K562 (cell line): ENCODE data around the gene RAMAC. TPM values are rescaled to one million over a fixed set of nuclear protein-coding genes. Genes with fewer than 3 reads are reported as not detected.

Experiments used
- ESRRA ChIP-seq: fragments of 450-650 bp; IDR thresholded peaks from 2 replicates; pipeline ENCODE4 v1.6.1; 2014; ENCODE audit warnings: low read depth, mild to moderate bottlenecking, moderate library complexity, borderline replicate concordance
- HLTF ChIP-seq: fragments of 450-650 bp; IDR thresholded peaks from 2 replicates; pipeline ENCODE4 v1.6.1; 2016
- MAZ ChIP-seq, 2 experiments: fragments of 450-650 bp in 1 of 2; sonication (generic) in 1 of 2; formaldehyde crosslinking; IDR thresholded peaks in 1 of 2; conservative IDR thresholded peaks in 1 of 2; 2 replicates each; pipeline versions ENCODE4 v1.4.0 to v1.5.0; 2020; ENCODE audit warnings: mild to moderate bottlenecking in 1 of 2, missing genetic modification reagents in 1 of 2
- POLR2AphosphoS5 ChIP-seq: IDR thresholded peaks from 2 replicates; pipeline ENCODE4 v1.6.1; 2011; ENCODE audit warnings: mild to moderate bottlenecking, low read depth, low read length, moderate library complexity; ENCODE audit not compliant: control insufficient read depth, insufficient read depth
- SAFB ChIP-seq: fragments of 200-400 bp; formaldehyde crosslinking; IDR thresholded peaks from 2 replicates; pipeline ENCODE4 v1.6.1; 2017; ENCODE audit warnings: low read depth, low read length, borderline replicate concordance
- SPI1 ChIP-seq: IDR thresholded peaks from 2 replicates; pipeline ENCODE4 v1.6.1; 2011; ENCODE audit warnings: low read depth, low read length, control low read depth, borderline replicate concordance
- STAT6 ChIP-seq: sonication (generic); formaldehyde crosslinking; IDR thresholded peaks from 2 replicates; pipeline ENCODE4 v1.8.1; 2023; ENCODE audit warnings: mild to moderate bottlenecking, missing genetic modification reagents
- ZBTB5 ChIP-seq: fragments of 450-650 bp; IDR thresholded peaks from 2 replicates; pipeline ENCODE4 v1.6.1; 2017; ENCODE audit warnings: antibody characterized with exemption
- ZNF197 ChIP-seq: fragments of 200-800 bp; sonication (Bioruptor generic); IDR thresholded peaks from 2 replicates; pipeline ENCODE4 v1.6.1; 2016; ENCODE audit warnings: low read depth, missing genetic modification characterization, missing compliant biosample characterization
- ZNF407 ChIP-seq: fragments of 450-650 bp; IDR thresholded peaks from 2 replicates; pipeline ENCODE4 v1.6.1; 2016; ENCODE audit warnings: low read depth
- ZNF512 ChIP-seq: IDR thresholded peaks from 2 replicates; pipeline ENCODE4 v1.6.1; 2016; ENCODE audit warnings: missing genetic modification characterization, missing compliant biosample characterization
- polyA plus RNA-seq, 8 experiments: library from polyadenylated mRNA; depleted of rRNA in 4 of 8; stranded (reverse) in 5 of 8; unstranded in 3 of 8; fragments of >200 nt; fragmentation: Nextera tagmentation in 2 of 8; fragmentation: Illumina TruSeq in 1 of 8; extraction: Ambion mirVana in 2 of 8; extraction: Trizol in 1 of 8; gene quantifications; 2 replicates each; pipeline versions ENCODE4 v1.2.1 to v1.2.3, GENCODE V29; 2011 to 2014; ENCODE audit warnings: inconsistent platforms in 1 of 8, missing spikeins in 1 of 8
- total RNA-seq, 7 experiments: library from RNA; depleted of rRNA in 6 of 7; stranded (reverse); fragments of >200 nt in 6 of 7; fragmentation: Illumina TruSeq in 2 of 7; extraction: Trizol in 2 of 7; gene quantifications; 2 replicates each; pipeline versions ENCODE4 v1.2.1 to v1.2.3, GENCODE V29; 2011 to 2021; ENCODE audit warnings: low replicate concordance in 1 of 7

RAMAC gene
- total and polyA plus RNA-seq, 9 of the 15 experiments (the other 6 are each of a cell fraction or from before 2014, with no cell fraction given) = 26.9 to 108 (median 38.4) TPM

GRCh38 chr15:82985688-82986441 lies at the start of gene RAMAC (continued):
- TF ChIP-seq ZBTB5 = no peak
- TF ChIP-seq ESRRA = no peak
- TF ChIP-seq STAT6 (CRISPR knock-in tag) = 0 out of 2 replicates have a peak, but pooled peaks have one; percentile 73
- 0 out of 4 replicates have a peak, but pooled peaks of 1 of the 2 experiments have one; percentile 10 for TF ChIP-seq MAZ (CRISPR knock-in tag; conservative IDR thresholded peaks at IDR 0.05 in 1 of 2, IDR thresholded peaks at IDR 0.05 in 1 of 2)
- no peak for TF ChIP-seq ZNF512 (tag)
- TF ChIP-seq HLTF = no peak
- TF ChIP-seq SPI1 = peak; percentile 69; the same call in 1 of the 2 replicates
- TF ChIP-seq ZNF407 = peak; percentile 64; the same call in 1 of the 2 replicates
- TF ChIP-seq SAFB = no peak
- TF ChIP-seq ZNF197 = 0 out of 2 replicates have a peak, but pooled peaks have one; percentile 56
- peak; percentile 67; the same call in 1 of the 2 replicates for TF ChIP-seq POLR2AphosphoS5
